HG03175 (cell line): ENCODE measurements around the gene NPIPA2.
"Not testable (repeated sequence)": the region's sequence is repeated elsewhere in the genome, so short reads cannot be mapped to it uniquely, and the experiment has no call there.

Experiments used
- ATAC-seq: cut with Tn5 transposase; IDR thresholded peaks from one replicate; pipeline ENCODE4 v1.9.1; 2021; ENCODE audit warnings: mild to moderate bottlenecking, moderate library complexity; ENCODE audit not compliant: unreplicated experiment

NPIPA2 gene

GRCh38 chr16:14742273-14743128, at the start of gene NPIPA2:
TSS of gene NPIPA2 (plus strand) at chr16:14742533. CDS start at chr16:14748066, 5,533 bp downstream.
- ATAC-seq, result peak; percentile 99

GRCh38 chr16:14694129-14694528, 48.2 kb upstream of the NPIPA2 start, which contains the start of gene PLA2G10:
TSS of gene PLA2G10 (minus strand) at chr16:14694308. CDS start at chr16:14694229, 79 bp downstream.
- not testable (repeated sequence) for ATAC-seq

DNA sequence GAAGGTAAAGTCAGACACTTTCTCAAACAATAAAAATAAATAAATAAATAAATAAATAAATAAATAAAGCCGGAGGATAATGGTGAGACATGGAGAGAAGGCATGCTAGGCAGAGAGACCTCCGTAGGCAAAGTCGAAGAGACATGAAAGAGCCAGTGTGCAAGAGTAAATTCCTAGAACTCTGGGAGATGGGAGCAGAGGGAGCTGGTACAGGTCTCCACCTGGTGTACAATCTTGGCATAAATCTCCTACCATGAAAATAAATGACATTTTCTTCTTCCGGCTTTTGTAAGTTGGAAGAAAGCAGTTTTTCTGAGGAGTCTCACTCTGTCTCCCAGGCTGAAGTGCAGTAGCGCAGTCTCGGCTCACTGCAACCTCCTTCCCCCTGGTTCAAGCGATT, 40.5 kb upstream of the NPIPA2 start:
- ATAC-seq, result not testable (repeated sequence)

- ATAC-seq, result not testable (repeated sequence)
Measured at GRCh38 chr16:14702672-14703071, 39.7 kb upstream of the NPIPA2 start.

- peak; percentile 99 for ATAC-seq
Measured at GRCh38 chr16:14703156-14704011, 38.9 kb upstream of the NPIPA2 start, which contains the start of gene NPIPA3. TSS of gene NPIPA3 (plus strand) at chr16:14703411. CDS start at chr16:14708944, 5,533 bp downstream.

- not testable (repeated sequence) for ATAC-seq
Measured at GRCh38 chr16:14733233-14733632, 9.1 kb upstream of the NPIPA2 start.

- ATAC-seq, result not testable (repeated sequence)
Measured at GRCh38 chr16:14740832-14741385, 1.4 kb upstream of the NPIPA2 start.

DNA sequence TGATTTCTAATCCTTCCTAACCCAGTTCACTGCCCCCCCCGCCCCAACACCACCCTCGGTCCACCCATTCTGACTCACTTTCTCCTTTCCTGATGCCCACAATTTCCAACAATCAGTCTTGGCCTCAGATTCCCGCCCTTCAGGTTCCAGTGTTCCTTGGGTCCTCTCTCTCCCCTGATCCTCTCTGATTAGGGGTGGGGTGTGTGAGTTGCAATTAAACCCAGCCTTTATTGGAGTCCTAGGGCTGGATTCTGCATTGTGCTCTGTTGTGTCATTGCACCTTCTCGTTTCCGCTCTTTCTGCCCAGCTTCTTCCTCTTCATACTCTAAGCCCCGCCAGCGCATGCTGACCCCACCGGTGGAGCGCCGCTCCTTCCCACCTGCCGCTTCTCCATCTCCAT, 539 bp upstream of the NPIPA2 start:
- ATAC-seq, result not testable (repeated sequence)

GRCh38 chr16:14773654-14774053, 31.3 kb downstream of the NPIPA2 start:
- ATAC-seq, result not testable (repeated sequence)

DNA sequence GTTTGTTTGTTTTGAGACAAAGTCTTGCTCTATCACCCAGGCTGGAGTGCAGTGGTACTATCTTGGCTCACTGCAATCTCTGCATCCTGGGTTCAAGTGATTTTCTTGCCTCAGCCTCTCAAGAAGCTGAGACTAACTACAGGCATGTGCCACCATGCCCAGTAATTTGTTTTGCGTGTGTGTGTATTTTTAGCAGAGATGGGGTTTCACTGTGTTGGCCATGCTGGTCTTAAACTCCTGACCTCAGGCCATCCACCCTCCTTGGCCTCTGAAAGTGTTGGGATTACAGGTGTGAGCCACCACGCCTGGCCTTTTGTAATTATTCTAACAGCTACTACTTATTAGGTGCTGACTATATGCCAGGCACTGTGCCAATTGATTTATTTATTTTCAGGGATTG, 33.3 kb downstream of the NPIPA2 start:
- ATAC-seq, result not testable (repeated sequence)

DNA sequence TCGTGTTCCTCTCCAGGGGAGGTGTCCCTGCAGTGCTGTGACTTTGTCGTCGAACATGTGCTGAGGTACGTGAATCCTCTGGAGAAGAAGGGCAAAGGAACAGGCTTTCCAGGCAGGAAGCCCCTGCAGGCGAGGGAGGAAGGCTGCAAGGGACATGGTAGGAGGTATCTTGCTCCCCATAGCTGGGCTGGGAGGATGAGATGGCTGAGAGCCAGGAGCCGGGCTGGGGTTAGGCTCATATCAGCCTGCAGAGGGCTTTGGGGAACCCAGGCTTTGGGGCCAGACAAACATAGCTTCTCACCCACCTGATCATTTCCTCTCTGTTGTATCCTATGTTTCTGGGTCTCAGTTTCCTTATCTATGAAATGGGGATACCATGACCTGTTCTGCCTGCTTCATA, 34.4 kb downstream of the NPIPA2 start:
- ATAC-seq, result not testable (repeated sequence)

DNA sequence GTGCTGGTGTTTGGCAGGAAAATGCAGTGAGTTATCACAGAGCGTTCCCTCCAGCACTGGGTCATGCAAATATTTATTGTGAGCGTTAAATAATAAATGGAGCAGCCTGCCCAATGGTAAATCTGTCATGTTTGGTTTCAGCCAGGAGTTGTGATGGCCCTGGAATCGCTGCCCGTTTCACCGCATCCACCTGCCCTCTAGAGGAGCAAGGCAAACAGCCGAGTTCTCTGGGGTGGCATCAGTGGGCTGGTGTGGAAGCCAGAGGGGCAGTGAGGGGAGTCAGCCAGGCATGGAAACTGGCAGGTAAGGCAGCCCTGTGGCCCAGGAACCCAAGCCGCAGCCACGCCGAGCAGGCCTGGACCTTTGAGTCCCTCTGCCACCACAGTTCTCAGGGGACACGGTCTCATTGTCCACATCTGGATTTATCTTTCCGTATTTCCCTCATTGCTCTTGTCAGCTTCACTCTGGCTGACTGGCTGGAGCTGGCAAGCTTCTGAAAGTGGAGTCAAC, 37.1 kb downstream of the NPIPA2 start:
- ATAC-seq, result not testable (repeated sequence)

- not testable (repeated sequence) for ATAC-seq
Measured at GRCh38 chr16:14786180-14786579, 43.8 kb downstream of the NPIPA2 start.

DNA sequence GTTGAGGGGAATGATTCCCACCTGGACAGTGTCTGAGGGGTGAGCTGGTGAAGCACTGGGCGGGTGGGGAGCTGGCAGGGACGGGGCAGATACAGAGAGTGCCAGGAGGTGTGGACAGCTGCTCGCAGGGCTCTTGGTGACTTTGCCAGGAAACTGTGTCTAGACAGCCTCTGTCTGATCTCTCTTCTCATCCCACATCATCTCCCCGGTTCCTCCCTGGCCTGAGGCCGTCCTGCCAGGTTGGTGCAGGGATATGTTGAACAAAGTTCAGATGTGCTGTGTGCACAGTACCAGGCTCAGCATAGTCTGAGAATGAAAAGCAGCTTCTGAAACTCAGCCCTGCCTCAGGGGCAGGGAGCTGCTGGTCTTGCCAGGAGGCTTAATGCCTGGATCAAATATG, 47.2 kb downstream of the NPIPA2 start:
- not testable (repeated sequence) for ATAC-seq

DNA sequence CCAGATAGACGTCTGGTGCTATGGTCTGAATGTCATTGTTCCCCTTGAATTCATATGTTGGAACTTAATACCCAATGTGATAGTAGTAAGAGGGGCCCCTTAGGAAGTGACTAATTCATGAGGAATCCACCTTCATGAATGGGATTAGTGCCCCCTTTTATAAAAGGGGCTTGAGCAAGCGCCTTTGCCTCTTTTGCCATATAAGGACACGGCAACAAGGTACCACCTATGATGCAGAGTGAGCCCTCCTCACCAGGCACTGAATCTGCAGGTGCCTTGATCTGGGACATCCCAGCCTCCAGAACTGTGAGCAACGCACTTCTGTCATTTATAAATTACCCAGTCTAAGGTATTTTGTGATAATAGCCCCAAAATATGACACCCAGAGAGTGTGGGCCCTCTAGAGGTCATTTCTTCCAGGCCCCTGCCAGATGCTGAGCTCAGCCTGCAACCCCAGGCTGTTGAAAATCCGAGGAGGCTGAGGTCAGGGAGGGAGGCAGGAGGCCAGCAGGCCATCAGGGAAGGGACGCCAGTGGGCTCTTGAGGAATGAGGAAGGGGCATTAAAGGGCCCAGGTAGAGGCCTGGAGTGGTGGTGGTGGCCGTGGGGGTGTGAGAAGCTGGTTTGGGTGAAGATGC, 48.1 kb downstream of the NPIPA2 start:
- ATAC-seq, result not testable (repeated sequence)

GRCh38 chr16:14792914-14793313, 50.6 kb downstream of the NPIPA2 start:
- not testable (repeated sequence) for ATAC-seq

GRCh38 chr16:14797558-14797957, 55.2 kb downstream of the NPIPA2 start:
- not testable (repeated sequence) for ATAC-seq

DNA sequence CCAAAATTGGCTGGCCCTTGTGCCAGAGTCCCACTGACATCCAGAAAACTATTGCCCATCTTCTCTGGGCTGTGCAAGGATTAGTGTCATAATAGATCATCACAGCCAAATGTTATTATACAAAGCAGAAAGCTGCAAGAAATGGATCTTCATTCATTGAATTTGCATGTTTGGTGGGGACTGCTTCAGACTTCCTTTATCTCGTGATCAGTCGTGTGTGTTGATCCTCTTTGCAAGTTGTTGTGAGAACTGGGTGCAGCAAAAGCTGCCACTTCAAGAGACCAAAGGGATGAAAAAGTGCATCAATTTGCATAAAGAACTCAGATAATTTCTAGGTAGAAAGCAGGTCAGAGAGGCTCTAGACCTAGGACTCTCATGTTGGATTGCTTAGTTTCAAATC, 61.2 kb downstream of the NPIPA2 start:
- ATAC-seq, result not testable (repeated sequence)

DNA sequence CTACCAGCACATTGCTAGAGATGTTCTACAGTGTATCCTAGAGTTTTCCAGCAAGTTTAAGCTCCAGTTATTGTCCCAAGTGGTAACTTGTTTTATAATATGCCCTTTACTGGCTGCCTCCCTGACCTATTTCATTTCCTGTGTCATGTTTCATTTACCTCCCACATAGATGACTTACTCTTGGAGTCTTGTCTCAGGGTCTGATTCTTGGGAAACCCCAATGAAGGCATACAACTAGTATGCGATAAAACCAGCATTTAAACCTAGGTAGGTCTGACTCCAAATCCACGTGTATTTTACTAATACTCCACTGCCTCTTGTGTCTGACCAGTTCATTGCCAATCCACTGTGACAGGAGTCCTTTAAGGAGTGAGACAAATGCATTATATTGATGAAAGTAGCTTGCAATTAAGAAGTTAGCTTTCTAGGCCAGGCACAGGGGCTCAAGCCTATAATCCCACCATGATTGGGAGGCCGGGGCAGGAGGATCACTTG, 64.9 kb downstream of the NPIPA2 start:
- not testable (repeated sequence) for ATAC-seq

GRCh38 chr16:14813890-14814289, 71.6 kb downstream of the NPIPA2 start:
- ATAC-seq, result not testable (repeated sequence)
